CD4-positive, alpha-beta T cell treated with Interleukin-15 for 4 hours (primary cell): Measurements from ENCODE around the gene CNPPD1.
"Not testable (repeated sequence)": the region's sequence is repeated elsewhere in the genome, so short reads cannot be mapped to it uniquely, and the experiment has no call there.

Experiments used
- DNase-seq: peaks from one replicate; pipeline ENCODE4 v3.0.0-alpha.2; 2020; ENCODE audit warnings: low spot score

Gene CNPPD1

DNA sequence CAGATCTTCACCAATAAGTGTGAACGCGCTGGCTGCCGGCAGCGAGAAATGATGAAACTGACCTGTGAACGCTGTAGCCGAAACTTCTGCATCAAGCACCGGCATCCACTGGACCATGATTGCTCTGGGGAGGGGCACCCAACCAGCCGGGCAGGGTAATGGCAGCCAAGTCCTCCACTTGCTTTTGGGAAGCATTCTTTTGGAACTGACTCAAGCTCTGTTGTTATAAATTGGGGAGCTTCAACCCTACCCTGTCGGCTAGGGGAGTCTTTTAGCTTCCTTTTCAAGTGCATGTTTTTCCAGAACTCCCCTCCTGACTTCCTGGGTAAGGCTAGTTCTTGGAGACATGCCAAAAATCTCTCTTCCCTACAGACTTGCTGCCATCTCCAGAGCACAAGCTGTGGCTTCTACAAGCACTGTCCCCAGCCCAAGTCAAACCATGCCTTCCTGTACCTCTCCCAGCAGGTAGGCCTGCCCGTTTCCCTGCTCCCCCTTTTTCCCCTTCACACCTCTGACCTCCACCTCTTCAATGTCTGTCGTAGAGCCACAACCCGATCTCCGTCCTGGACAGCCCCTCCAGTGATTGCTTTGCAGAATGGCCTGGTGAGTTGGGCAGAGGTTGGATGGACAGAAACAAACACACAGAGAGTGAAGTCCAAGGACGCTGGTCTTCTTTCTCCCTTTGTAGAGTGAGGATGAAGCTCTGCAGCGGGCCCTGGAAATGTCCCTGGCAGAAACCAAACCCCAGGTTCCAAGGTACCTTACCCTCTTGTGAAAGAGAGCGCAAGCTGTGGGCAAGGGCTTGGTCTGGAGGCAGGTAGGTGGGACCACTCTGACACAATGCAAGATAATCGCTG is 31.4 kb upstream of the CNPPD1 start:
- no peak for DNase-seq

GRCh38 chr2:219207134-219207883 is 30.6 kb upstream of the CNPPD1 start:
- DNase-seq: no peak

DNA sequence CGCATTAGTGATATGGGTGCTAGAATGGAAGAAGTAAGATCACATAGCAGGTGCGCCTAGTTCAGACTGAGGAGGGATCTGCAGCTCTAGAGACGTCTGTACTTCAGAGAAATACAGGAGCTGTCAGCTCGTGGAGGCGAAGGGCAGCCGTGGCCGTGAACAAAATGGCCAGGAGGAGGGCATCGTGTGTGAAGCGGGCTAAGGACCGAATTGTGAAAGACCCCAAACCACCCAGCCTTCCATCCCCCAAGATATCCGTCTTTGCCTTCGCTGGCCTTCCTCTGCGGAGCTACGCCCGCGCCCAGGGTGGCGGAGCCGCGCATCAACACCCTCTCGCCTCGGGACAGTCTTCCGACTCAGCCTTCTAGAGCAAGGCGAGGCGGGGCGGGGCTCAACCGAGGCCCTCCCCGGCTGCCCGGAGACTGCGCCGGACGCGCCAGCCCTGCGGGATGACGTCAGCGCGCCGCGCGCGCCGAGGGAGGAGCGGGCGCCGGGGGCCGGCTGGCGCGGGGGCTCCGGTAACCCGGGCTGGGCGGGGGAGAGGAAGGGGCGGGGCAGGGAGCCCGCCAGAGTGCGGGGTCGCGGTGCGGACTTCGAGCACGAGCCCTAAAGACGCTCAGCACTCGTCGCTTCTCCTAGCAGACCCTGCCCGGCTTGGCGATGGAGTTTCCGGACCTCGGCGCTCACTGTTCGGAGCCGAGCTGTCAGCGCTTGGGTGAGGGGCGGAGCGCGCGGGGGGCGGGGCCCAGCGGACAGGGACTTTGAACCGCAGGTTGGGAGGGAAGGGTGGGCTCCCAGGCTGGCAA is 29.8 kb upstream of the CNPPD1 start, which contains the start of gene ZFAND2B:
ZFAND2B (plus strand) TSS at position 455 of the 806 bp plus-strand sequence; CDS start at position 661, 206 bp downstream.
- peak; percentile 95 for DNase-seq

DNA sequence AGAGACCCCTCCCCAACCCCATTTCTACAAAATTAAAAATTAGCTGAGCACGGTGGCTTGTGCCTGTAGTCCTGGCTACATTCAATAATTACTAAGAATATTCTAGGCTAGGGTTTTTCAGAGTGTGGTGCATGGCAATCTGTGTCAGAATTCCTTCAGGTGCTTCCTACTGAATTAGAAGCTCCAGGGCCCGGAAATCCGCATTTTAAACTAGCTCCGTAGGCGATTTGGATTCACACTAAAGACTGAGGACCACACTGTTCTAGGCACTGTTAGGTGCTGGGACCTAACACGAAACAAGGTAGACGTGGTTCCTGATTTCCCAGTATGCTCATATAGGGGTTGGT is 29.2 kb upstream of the CNPPD1 start:
- DNase-seq: no peak

DNA sequence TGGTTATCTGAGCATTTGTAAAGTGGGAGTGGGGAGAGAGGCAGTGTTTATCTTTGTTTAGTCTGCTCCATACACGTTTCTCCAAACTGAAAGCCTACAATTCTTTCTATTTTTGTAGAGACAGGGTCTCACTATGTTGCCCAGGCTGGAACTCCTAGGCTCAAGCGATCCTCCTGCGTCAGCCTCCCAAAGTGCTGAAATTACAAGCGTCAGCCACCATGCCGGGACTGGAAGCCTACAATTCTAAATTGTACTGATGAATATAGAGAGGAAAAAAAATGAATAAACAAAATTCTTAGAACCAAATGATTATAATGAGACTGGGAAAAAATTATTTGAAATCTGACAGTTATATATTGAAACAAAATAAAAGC is 28.4 kb upstream of the CNPPD1 start:
- no peak for DNase-seq

- no peak for DNase-seq
Measured at GRCh38 chr2:219204425-219205164, 27.9 kb upstream of the CNPPD1 start.

- not testable (repeated sequence) for DNase-seq
Measured at GRCh38 chr2:219201331-219201730, 24.6 kb upstream of the CNPPD1 start.

- peak; percentile 30 for DNase-seq
Measured at GRCh38 chr2:219200502-219201326, 24.0 kb upstream of the CNPPD1 start.

DNA sequence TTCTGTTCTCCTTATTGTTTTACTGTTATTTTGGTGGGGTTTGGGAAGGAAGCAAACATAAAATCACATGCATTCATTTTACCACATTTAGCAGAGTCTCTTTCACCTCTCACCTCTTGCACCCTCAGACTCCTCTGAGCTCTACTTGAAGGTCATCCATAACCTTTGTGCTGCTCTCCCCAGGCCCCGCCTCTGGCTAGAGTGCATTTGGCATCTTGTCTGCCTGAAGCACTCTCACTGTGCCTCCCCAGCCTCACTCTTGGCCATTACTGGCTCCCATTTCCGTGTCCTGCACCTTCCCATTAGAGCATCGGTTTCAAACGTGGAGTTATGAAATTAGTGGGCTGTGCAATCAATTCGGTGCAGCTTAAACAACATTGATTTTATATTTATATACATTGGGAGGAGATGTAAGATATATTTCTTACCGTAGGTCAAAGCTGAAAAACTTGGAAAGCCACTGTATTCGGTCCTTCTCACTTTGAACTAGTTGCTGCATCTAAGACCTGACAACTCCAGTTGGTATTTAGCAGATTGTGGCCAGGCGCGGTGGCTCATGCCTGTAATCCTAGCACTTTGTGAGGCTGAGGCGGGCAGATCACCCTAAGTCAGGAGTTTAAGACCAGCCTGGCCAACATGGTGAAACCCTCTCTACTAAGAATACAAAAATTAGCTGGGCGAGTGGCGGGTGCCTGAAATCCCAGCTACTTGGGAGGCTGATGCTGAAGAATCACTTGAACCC is 22.9 kb upstream of the CNPPD1 start:
- no peak for DNase-seq

- no peak for DNase-seq
Measured at GRCh38 chr2:219198974-219199373, 22.2 kb upstream of the CNPPD1 start.

- no peak for DNase-seq
Measured at GRCh38 chr2:219197388-219197787, 20.7 kb upstream of the CNPPD1 start.

GRCh38 chr2:219186754-219187456 is 10.2 kb upstream of the CNPPD1 start:
- DNase-seq: no peak

- no peak for DNase-seq
Measured at GRCh38 chr2:219184121-219184520, 7.4 kb upstream of the CNPPD1 start.

GRCh38 chr2:219183151-219183772 is 6.5 kb upstream of the CNPPD1 start:
- DNase-seq: no peak

- DNase-seq: no peak
Measured at GRCh38 chr2:219182331-219183150, 5.8 kb upstream of the CNPPD1 start.

DNA sequence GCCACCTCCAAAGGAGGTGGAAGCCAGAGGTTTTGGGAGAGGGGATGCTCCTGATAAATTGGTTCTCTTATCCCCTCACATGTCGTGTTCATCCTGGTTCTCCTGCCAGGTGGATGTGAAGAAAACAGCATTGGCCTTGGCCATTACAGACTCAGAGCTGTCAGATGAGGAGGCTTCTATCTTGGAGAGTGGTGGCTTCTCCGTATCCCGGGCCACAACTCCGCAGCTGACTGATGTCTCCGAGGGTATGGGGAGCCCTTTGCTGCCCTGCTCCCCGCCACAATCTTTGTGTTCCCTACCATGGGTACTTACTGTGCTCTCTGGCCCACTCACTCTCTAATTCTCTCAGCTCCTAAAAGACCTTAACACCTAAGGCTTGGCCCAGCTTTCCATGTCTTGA is 4.8 kb upstream of the CNPPD1 start:
- DNase-seq: no peak

DNA sequence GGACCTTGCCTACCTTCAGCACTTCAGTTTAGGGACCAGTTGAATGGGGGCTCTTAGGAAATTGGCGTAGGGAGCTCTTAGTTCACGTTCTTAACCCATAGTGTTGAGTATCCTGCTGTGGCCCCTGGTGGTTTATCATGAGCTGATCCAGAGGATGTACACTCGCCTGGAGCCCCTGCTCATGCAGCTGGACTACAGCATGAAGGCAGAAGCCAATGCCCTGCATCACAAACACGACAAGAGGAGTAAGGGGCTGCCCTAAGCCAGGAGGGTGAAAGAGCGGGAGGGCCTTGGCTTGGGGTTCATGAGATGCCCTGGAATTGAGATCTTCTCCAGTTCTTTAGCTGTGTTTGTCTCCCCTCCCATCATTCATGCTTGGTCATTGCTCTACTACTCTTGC is 4.2 kb upstream of the CNPPD1 start:
- DNase-seq: no peak
